Mesenchymal stem cell (in vitro differentiated cells and primary cell): ENCODE measurements around the gene ATP2A3.

Experiments
- DNase-seq: peaks from one replicate; pipeline ENCODE4 v3.0.0-alpha.2; 2013
- H2AFZ ChIP-seq: one replicate; pipeline ENCODE4 v1.6.1; 2013; ENCODE audit warnings: low read depth, mild to moderate bottlenecking, control low read depth, inconsistent platforms, low read length, moderate library complexity
- H2AK5ac ChIP-seq: 2 replicates; pipeline ENCODE4 v1.6.1; 2013; ENCODE audit warnings: low read length, moderate library complexity, mild to moderate bottlenecking, inconsistent platforms; ENCODE audit not compliant: severe bottlenecking
- H2BK120ac ChIP-seq: one replicate; pipeline ENCODE4 v1.6.1; 2013; ENCODE audit warnings: low read depth, mild to moderate bottlenecking, inconsistent platforms, low read length, moderate library complexity
- H2BK12ac ChIP-seq, 2 experiments: one replicate each; pipeline ENCODE4 v1.6.1; 2013; ENCODE audit warnings: inconsistent platforms in 2 of 2, low read length in 2 of 2, mild to moderate bottlenecking in 2 of 2, moderate library complexity in 2 of 2, control low read depth in 1 of 2
- H2BK15ac ChIP-seq: one replicate; pipeline ENCODE4 v1.6.1; 2013; ENCODE audit warnings: mild to moderate bottlenecking, low read depth, inconsistent platforms; ENCODE audit not compliant: poor library complexity, severe bottlenecking
- H2BK5ac ChIP-seq: 2 replicates; pipeline ENCODE4 v1.6.1; 2013; ENCODE audit warnings: low read depth, mild to moderate bottlenecking, low read length, control low read depth, inconsistent platforms; ENCODE audit not compliant: poor library complexity, severe bottlenecking
- H3K14ac ChIP-seq, 2 experiments: one replicate each; pipeline ENCODE4 v1.6.1; 2013; ENCODE audit warnings: inconsistent platforms in 2 of 2, low read length in 2 of 2, control low read depth in 1 of 2, mild to moderate bottlenecking in 1 of 2, moderate library complexity in 1 of 2
- H3K18ac ChIP-seq, 2 experiments: one replicate each; pipeline ENCODE4 v1.6.1; 2013; ENCODE audit warnings: inconsistent platforms in 2 of 2, low read length in 2 of 2, control low read depth in 1 of 2, low read depth in 1 of 2, mild to moderate bottlenecking in 1 of 2
- H3K23ac ChIP-seq, 2 experiments: one replicate each; pipeline ENCODE4 v1.6.1; 2013; ENCODE audit warnings: inconsistent platforms in 2 of 2, low read length in 2 of 2, mild to moderate bottlenecking in 2 of 2, moderate library complexity in 2 of 2, control low read depth in 1 of 2
- H3K27ac ChIP-seq: 2 replicates; pipeline ENCODE4 v1.5.1; 2013; ENCODE audit warnings: mild to moderate bottlenecking, moderate library complexity, low read length, control low read depth, inconsistent platforms; ENCODE audit not compliant: poor library complexity, severe bottlenecking
- H3K27me3 ChIP-seq, 2 experiments: 2 replicates each; pipeline versions ENCODE4 v1.6.1 to v1.7.0; 2013; ENCODE audit warnings: low read length in 2 of 2, mild to moderate bottlenecking in 2 of 2, moderate library complexity in 2 of 2, control low read depth in 1 of 2, inconsistent platforms in 1 of 2; ENCODE audit not compliant: control insufficient read depth in 1 of 2, insufficient read depth in 1 of 2
- H3K36me3 ChIP-seq, 2 experiments: 2 replicates each; pipeline versions ENCODE4 v1.6.1 to v1.7.0; 2013; ENCODE audit warnings: low read length in 2 of 2, control low read depth in 1 of 2, inconsistent platforms in 1 of 2, low read depth in 1 of 2, mild to moderate bottlenecking in 1 of 2; ENCODE audit not compliant: insufficient read depth in 2 of 2, control insufficient read depth in 1 of 2
- H3K4ac ChIP-seq, 2 experiments: one replicate each; pipeline ENCODE4 v1.6.1; 2013; ENCODE audit warnings: inconsistent platforms in 2 of 2, low read length in 2 of 2, mild to moderate bottlenecking in 2 of 2, moderate library complexity in 2 of 2, control low read depth in 1 of 2, low read depth in 1 of 2
- H3K4me1 ChIP-seq: 2 replicates; pipeline ENCODE4 v1.6.1; 2013; ENCODE audit warnings: low read depth, low read length, control low read depth; ENCODE audit not compliant: control insufficient read depth, insufficient read depth
- H3K4me2 ChIP-seq: 2 replicates; pipeline ENCODE4 v1.6.1; 2013; ENCODE audit warnings: low read length, mild to moderate bottlenecking, inconsistent platforms; ENCODE audit not compliant: poor library complexity, severe bottlenecking
- H3K4me3 ChIP-seq, 2 experiments: 2 replicates each; pipeline versions ENCODE4 v1.5.1 to v1.7.0; 2013; ENCODE audit warnings: low read length in 2 of 2, mild to moderate bottlenecking in 2 of 2, control low read depth in 1 of 2, low read depth in 1 of 2; ENCODE audit not compliant: insufficient read depth in 1 of 2
- H3K79me1 ChIP-seq: replicated peaks from 2 replicates; pipeline ENCODE4 v1.6.1; 2013; ENCODE audit warnings: mild to moderate bottlenecking, control low read depth, low read length, inconsistent platforms; ENCODE audit not compliant: poor library complexity, severe bottlenecking
- H3K9ac ChIP-seq: 2 replicates; pipeline ENCODE4 v1.7.0; 2013; ENCODE audit warnings: mild to moderate bottlenecking, low read length, moderate library complexity
- H3K9me3 ChIP-seq: 2 replicates; pipeline ENCODE4 v1.7.0; 2013; ENCODE audit warnings: mild to moderate bottlenecking, low read length; ENCODE audit not compliant: control insufficient read depth
- H4K8ac ChIP-seq: one replicate; pipeline ENCODE4 v1.6.1; 2013; ENCODE audit warnings: inconsistent platforms, mild to moderate bottlenecking, low read length, moderate library complexity
- H4K91ac ChIP-seq: one replicate; pipeline ENCODE4 v1.6.1; 2013; ENCODE audit warnings: mild to moderate bottlenecking, low read length, inconsistent platforms
- WGBS: methylation state at CpG from one replicate; pipeline ENCODE4 v1.1.7; 2013; ENCODE audit warnings: mixed read lengths; 5-methylcytosine and 5-hydroxymethylcytosine counted together

ATP2A3 gene

GRCh38 chr17:3896968-3897235, 67.3 kb downstream of the ATP2A3 start:
- no peak overlapping the region for H4K8ac ChIP-seq
- H2AK5ac ChIP-seq: no peak overlapping the region
- H3K14ac ChIP-seq: no peak overlapping the region
- peaks cover 0 to 23% of the 10 kb centered on the region in 2 experiments for H3K27me3 ChIP-seq
- H3K4me1 ChIP-seq: peaks cover 19% of the 10 kb centered on the region
- H3K27ac ChIP-seq: no peak overlapping the region
- H2AFZ ChIP-seq: no peak overlapping the region
- H3K36me3 ChIP-seq: no peaks in the 10 kb centered on the region
- peak overlapping the region in 1 of 2 experiments; percentile 24 for H3K4ac ChIP-seq
- H3K9ac ChIP-seq: no peak overlapping the region
- no peak overlapping the region for H3K4me3 ChIP-seq
- H2BK12ac ChIP-seq: no peak overlapping the region
- H4K91ac ChIP-seq: no peak overlapping the region
- no peak for DNase-seq
- no peak overlapping the region for H2BK120ac ChIP-seq
- H3K79me1 ChIP-seq: no peaks in the 10 kb centered on the region
- no peak overlapping the region for H3K23ac ChIP-seq
- no peaks in the 10 kb centered on the region for H3K9me3 ChIP-seq
- H2BK5ac ChIP-seq: no peak overlapping the region
- peak overlapping the region in 1 of 2 experiments; percentile 1 for H3K18ac ChIP-seq
- 91% methylated on average over 6 of the region's 6 CpGs for WGBS
- H2BK15ac ChIP-seq: no peak overlapping the region
- H3K4me2 ChIP-seq: no peak overlapping the region

GRCh38 chr17:3896108-3896967, 67.9 kb downstream of the ATP2A3 start:
- no peaks in the 10 kb centered on the region for H3K36me3 ChIP-seq
- no peak overlapping the region for H3K14ac ChIP-seq
- H2BK120ac ChIP-seq: no peak overlapping the region
- peaks cover 22% of the 10 kb centered on the region for H3K4me1 ChIP-seq
- no peak overlapping the region for H3K27ac ChIP-seq
- no peak overlapping the region for H2AK5ac ChIP-seq
- H2BK12ac ChIP-seq: no peak overlapping the region
- peak overlapping the region in 1 of 2 experiments; percentile 1 for H3K18ac ChIP-seq
- no peak overlapping the region for H4K8ac ChIP-seq
- H3K27me3 ChIP-seq: peaks cover 0 to 17% of the 10 kb centered on the region in 2 experiments
- peak overlapping the region; percentile 63 for H4K91ac ChIP-seq
- 94% methylated on average over 13 of the region's 15 CpGs for WGBS
- H2BK5ac ChIP-seq: no peak overlapping the region
- H3K23ac ChIP-seq: no peak overlapping the region
- no peaks in the 10 kb centered on the region for H3K79me1 ChIP-seq
- H3K4me2 ChIP-seq: no peak overlapping the region
- no peak overlapping the region for H3K4me3 ChIP-seq
- H3K9me3 ChIP-seq: no peaks in the 10 kb centered on the region
- H3K9ac ChIP-seq: no peak overlapping the region
- no peak for DNase-seq
- H3K4ac ChIP-seq: peak overlapping the region in 1 of 2 experiments; percentile 24
- no peak overlapping the region for H2BK15ac ChIP-seq
- H2AFZ ChIP-seq: no peak overlapping the region

GRCh38 chr17:3895354-3895753, 68.9 kb downstream of the ATP2A3 start:
- peaks cover 0 to 12% of the 10 kb centered on the region in 2 experiments for H3K27me3 ChIP-seq
- H4K8ac ChIP-seq: no peak overlapping the region
- H2BK15ac ChIP-seq: no peak overlapping the region
- no peak overlapping the region for H3K14ac ChIP-seq
- no peak overlapping the region for H3K23ac ChIP-seq
- 100% methylated on average over 3 of the region's 3 CpGs for WGBS
- no peak overlapping the region for H3K27ac ChIP-seq
- no peak for DNase-seq
- peak overlapping the region in 1 of 2 experiments; percentile 37 for H3K18ac ChIP-seq
- H2AFZ ChIP-seq: no peak overlapping the region
- H3K4me3 ChIP-seq: no peak overlapping the region
- H3K79me1 ChIP-seq: no peaks in the 10 kb centered on the region
- no peak overlapping the region for H2BK120ac ChIP-seq
- H3K4me2 ChIP-seq: no peak overlapping the region
- H2BK12ac ChIP-seq: peak overlapping the region in 1 of 2 experiments; percentile 47
- H4K91ac ChIP-seq: no peak overlapping the region
- H2AK5ac ChIP-seq: no peak overlapping the region
- peaks cover 31% of the 10 kb centered on the region for H3K4me1 ChIP-seq
- no peak overlapping the region for H3K9ac ChIP-seq
- H3K4ac ChIP-seq: no peak overlapping the region
- no peak overlapping the region for H2BK5ac ChIP-seq
- H3K36me3 ChIP-seq: no peaks in the 10 kb centered on the region
- H3K9me3 ChIP-seq: no peaks in the 10 kb centered on the region

GRCh38 chr17:3894911-3895343, 69.3 kb downstream of the ATP2A3 start:
- Histone ChIP-seq H3K4me3 (no peak overlapping the region), H2AFZ (no peak overlapping the region), H3K4me1 (peaks cover 36% of the 10 kb centered on the region), H3K14ac (no peak overlapping the region), H4K91ac (no peak overlapping the region), H3K9ac (no peak overlapping the region), H2BK12ac (peak overlapping the region in 1 of 2 experiments; percentile 47), H3K4me2 (no peak overlapping the region), H3K18ac (peak overlapping the region in 1 of 2 experiments; percentile 37), H2BK15ac (no peak overlapping the region), H3K27me3 (peaks cover 0 to 12% of the 10 kb centered on the region in 2 experiments), H3K23ac (peak overlapping the region in 1 of 2 experiments; percentile 23), H4K8ac (peak overlapping the region; percentile 41), H2BK5ac (no peak overlapping the region), H2BK120ac (no peak overlapping the region), H2AK5ac (no peak overlapping the region), H3K9me3 (no peaks in the 10 kb centered on the region), H3K79me1 (no peaks in the 10 kb centered on the region), H3K4ac (no peak overlapping the region), H3K36me3 (no peaks in the 10 kb centered on the region), H3K27ac (no peak overlapping the region)
- peak; percentile 69 for DNase-seq
- WGBS: 32% methylated on average over 2 of the region's 2 CpGs
